Stimulated activated CD8-positive, alpha-beta memory T cell treated with anti-CD3 and anti-CD28 coated beads, Interleukin-4, amount 100 ng/mL, for 24 hours (primary cell): Measurements from ENCODE around the gene PLXND1.
A peak's percentile ranks its signal among the peaks of the same experiment; 100 is the strongest.

ENCODE experiments used
- DNase-seq: peaks from one replicate; pipeline ENCODE4 v3.0.0-alpha.2; 2020; ENCODE audit warnings: low read depth

The PLXND1 gene

DNA sequence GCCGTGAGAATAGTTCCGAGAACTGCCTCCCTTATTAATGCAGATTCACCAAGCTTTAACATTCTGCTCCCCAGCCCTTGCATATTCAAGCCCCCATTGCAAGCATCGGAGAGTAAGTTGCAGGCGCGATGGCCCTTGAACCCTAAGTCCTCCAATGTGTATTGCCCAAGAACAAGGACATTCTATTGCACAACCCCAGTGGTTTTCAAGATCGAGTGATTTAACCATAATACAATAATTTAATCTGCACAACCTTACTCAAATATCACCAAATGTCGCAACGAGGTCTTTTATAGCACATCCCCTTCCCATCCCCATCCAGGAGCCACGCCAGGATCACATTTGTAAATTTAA is 21.7 kb upstream of the PLXND1 start:
- DNase-seq: no peak

DNA sequence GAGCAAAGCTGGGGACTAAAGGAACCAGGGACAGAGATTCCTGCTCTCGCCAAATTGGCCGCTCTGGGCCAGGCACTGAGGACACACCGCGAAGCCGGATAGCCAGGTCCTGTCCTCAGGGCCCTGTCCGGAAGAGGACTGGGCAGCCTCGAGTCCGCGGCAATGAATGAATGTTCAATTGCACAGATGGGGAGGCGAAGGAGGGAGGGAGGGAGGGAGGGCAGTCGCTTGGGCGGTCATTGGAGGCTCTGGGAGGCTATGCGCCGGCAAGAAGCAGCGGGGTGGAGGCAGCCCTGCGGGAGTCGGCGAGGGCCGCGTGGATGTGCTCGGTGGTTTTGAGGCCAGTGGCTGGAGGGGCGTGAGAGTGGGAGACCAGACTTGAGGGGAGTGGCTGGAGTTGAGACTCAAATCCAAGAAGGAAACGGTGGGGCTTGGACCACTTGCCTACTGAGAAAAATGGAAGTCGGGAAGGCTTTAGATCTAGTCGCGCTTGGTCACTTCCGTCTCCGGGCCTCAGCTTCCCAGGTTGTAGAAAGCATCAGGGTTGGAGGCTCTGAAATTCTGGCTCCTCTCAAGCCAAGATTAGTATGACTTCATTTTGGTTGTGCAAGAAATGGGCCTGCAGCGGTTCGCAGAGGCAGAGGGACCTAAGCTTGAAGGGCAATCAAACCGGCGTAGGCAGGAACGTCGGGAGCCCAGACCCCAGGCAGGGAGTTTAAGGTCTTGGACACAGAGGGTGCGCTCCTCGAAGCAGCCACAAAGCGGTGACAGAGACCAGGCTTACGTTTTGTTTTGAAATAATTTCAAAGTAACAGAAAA is 21.1 kb upstream of the PLXND1 start:
- no peak for DNase-seq

DNA sequence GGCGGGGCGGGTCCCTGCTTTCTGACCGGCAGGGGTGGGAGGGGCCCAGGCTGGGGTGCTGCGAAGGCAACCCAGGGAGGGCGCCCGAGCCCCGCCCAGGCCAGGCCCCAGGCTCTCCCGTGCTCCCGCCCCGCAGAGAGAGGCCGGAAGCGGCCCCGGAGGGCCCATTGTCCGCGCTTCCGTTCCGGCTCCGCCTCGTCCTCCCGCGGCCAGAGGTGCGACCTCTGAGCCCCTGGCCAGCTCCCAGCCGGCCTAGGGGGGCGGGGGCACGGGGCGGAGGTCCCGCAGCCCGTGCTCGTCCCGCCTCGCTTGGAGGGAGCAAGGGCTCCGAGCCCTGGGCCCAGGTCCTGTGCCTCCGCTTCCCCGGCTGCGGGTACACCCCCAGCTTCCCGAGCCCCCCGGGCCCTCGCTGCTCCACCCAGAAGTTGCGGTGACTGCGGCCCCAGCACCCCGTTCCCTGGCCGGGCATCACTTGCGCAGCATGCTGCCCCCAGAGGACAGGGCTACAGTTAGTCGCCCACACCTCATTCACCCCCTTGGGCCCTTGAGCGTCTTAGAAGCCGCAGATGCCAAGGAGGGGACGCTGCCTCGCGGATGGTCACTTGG is 20.4 kb upstream of the PLXND1 start:
- DNase-seq: peak; percentile 76

DNA sequence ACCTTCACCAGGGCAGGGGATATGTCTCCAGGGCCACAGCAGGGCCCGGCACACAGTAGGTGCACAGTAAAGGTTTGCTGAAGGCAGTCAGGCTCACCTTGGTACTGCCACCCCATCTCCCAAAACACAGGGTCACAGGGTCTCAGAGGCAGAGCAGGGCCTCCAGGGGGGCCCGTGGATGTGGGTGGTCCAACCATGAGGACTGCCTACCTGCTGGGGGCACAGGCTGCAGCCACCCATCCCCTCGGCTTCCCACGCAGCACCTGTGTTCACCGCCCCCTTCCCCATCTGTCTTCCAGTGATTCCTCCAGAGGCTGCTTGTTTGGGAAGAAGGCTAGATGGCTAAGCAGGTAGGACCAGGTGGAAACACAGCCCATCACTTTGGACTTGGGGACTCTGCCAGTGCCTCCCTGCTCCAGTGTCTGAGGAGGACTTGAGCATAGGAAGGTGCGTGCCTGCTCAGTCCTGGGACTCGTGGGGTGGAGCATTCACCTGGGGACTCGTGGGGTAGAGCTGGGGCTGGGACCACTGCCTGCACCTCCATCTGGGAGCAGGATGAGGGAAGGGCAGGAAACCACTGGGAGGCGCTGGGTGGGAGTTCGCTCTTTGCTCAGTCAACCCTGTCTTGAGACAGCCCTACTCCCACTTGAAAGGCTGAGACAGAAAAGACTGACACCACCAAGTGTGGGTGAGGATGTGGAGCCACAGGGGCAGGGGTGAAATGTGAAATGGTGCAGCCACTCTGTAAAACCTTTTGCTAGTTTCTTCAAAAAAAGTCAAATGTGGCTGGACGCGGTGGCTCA is 18.8 kb upstream of the PLXND1 start:
- no peak for DNase-seq

DNA sequence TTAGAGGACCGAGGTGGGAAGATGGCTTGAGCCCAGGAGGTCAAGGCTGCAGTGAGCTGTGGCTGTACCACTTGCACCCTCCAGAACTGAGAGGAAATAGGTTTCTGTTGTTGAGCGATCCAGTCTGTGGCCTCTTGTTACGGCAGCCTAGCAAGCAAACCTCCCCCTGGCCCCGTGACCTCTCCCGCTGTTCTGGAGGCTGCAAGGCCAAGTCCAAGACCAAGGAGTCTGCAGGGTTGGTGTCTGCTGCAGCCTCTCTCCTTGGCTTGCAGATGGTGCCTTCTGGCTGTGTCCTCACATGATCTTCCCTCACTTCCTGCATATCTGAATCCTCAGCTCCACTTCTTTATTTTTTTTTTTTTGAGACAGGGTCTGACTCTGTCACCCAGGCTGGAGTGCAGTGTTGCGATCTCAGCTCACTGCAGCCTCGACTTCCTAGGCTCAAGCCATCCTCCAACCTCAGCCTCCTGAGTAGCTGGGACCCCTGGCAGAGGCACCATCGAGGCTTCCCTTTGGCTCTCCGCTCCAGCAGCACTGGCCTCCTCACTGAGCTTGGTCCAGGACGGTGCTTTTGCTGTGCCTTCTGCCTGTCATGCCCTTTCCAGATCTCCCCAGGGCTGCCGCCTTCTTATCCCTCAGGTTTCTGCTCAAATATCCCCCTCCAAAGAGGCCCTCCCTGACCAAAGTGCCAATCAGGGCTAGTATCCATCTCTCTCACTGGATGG is 18.0 kb upstream of the PLXND1 start:
- no peak for DNase-seq

DNA sequence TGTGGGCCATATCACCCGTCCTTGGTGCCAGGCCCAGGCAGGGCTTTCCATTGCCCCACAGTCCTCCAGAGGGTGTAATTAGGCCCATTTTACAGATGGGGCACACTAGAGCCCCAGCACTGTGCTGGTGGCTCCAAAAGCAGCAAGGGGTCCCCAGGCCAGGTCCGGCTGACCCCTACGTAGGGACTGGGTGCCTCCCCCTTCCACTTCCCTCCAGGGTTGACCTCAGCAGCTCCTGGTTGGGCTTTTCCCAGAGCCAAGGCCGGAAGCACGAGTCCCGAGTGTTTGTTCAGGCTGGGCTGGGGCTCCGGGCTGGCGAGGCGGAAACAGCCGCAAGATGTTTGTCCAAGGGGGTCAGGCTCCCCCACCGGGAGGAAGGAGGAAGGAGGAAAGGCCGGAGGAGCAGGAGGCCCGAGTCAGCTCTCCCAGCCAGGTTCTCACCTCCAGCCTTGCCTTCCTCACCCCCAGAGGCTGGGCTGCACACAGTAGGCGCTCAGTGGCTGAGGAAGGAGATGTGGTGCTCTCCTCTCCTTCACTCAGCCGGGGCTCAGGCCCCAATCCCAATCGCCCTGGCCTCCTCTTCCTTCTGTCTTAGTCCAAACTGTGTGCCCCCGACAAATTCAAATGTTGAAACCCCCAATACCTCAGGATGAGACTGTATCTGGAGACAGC is 17.1 kb upstream of the PLXND1 start:
- no peak for DNase-seq

DNA sequence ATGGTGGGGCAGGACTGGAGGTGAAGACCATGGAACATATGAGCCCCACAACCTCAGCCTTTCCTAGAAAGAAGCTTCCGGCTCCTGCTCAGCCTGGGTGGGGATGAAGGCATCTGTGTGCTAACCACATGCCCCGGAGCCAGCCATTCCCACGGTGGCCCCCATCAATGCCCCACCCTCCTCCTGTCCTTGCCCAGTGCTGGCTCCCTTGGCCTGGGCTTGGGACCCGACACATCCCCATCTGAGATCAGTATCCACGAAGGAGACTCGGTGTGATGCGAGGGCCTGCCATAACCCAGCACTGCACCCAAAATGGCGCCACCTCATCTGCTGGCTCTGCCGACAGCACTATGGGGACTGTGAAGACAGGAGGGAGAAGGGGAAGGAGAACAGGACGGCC is 16.5 kb upstream of the PLXND1 start:
- no peak for DNase-seq

DNA sequence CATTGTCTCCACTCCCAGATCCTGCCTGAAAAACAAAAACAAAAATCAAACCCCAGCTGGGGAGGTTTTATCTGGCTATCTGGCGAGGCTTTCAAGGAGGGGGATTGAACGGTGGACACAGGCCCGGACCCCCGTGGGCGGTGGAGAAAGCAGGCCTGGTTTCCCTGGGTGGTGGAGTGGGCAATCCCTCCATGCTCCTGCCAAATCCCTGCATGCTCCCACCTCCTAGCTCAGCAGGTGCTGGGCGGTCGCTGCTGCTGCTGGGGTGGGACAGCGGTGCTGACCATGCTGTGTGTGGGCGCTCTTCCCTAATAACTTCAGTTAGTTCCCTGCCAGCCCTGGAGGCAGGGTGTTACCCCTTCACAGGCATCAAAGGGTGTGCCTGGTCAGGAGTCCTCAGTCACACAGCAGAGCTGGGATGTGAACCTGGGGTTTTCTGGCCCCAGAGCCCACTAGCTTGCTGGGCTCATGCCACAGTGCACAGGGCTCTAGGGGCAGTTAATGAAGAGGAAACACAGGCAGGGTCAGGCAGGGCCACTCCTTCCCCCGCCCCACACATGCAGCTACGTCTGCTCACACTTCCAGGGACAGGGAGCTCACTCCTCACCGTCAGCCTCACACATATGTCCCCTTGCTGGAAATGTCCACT is 15.9 kb upstream of the PLXND1 start:
- DNase-seq: no peak

DNA sequence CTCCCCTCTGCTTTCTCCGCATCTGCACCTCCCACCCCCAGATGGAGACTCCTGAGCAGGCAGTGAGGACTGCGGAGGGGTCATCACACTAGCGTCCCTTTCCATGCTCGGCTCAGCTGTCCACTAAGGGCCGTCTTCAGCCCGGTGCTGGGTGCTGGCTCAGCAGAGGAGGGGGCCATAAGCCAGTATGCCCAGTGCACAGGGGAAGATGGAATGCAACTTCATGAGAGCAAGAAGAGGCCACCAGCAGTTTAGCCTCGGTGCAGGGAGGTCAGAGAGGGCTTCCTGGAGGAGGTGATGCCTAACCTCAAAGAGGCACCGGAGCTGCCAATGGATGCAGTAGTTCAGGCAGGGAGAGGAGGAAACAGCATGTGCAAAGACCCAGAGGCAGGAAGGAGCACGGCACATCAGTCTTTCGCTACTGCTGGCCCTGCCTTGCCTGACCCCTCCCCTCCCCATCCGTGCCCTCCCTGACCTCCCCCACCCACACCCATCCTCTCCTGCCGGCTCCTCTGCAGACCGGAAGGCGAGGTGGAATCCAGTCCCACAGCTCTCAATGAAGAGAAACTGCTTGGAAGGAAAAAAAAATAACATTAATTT is 15.2 kb upstream of the PLXND1 start:
- no peak for DNase-seq

DNA sequence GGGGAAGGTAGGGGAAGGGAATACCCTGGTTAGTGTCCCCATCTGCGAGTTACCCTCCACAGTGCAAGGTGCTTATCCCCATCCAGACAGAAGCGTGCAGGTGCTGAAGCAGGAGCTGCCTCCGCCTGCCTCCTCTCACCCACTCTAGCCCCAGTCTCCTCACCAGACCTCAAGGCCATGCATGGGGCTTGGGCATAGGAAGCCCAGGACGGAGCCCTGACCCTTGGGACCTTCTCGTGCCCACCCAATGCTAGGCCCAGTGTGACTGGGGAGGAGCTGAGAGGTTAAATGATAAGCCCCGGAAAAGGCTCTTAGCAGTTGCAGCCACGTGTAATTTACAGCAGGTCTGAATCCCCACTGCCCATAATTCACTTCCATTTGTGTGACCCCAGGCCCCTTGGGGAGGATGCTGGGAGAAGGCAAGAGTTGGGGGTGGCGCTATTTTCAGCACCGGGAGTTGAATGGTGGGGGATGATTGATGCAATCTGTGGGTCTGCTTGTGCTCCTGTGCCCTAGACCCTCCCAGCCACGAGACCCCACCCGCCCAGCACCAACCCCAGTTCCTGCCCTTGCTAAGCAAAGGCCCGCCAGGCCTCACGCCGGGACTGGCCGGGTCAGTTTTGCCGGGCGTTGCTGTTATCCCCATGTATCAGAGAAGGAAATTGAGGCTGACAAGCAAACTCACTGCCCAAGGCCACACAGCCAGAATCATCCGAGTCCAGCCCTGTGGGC is 14.5 kb upstream of the PLXND1 start:
- DNase-seq: no peak

DNA sequence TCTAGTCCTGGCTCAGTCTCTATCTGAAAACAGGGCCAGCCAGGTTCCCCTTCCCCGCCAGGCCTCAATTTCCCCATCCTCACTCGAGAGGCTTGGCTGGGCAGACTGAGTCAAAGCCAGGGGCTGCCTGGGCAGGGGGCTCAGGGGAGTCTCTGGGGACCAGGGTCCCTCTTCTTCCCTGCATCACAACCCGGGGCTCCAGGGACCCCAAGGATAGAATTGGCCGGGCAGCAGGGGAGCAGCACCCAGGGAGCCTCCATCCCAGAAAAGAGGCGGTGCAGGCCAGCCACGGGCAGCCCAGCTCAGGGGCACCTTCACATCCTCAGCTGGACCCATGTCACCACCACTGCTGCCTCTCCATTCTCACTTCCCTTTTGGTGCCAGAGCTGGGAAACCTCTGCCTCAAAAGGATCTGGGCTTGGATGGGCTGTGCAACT is 13.3 kb upstream of the PLXND1 start:
- no peak for DNase-seq

DNA sequence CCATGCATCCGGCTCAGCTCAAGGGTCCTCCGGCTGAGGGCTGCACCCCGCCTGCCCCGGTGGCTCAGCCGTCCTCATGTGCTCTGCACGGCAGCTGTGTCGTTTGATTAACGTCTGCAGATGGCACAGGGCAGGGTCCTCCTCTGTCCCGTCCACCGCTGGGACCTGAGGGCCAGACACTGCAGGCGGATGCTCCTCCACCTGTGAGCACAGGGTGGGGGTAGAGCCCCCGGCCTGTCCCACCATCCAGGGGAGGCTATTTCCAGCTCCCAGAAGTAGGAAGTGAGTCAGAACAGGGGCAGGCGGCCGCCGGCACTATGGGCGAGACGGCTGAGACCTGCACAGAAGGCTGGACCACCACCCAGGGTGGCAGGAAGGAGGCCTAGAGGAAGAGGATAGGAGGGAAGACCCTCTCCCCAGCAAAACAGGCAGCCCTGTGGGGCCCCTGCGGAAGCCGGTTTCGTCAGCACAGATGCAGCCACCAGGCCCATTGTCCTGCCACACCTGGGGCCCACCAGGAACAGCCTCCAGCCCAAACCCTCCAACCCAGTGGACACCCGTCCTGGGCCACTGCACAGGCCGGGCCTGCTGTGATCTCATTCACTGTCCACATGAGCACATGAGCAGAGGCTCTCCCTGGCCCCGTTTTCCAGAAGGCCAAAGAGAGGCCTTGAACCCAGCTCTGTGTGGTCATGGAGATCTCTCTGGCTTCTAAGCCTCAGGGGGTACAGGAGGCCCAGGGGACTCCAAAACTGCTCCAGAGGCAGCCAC is 12.6 kb upstream of the PLXND1 start:
- DNase-seq: no peak

DNA sequence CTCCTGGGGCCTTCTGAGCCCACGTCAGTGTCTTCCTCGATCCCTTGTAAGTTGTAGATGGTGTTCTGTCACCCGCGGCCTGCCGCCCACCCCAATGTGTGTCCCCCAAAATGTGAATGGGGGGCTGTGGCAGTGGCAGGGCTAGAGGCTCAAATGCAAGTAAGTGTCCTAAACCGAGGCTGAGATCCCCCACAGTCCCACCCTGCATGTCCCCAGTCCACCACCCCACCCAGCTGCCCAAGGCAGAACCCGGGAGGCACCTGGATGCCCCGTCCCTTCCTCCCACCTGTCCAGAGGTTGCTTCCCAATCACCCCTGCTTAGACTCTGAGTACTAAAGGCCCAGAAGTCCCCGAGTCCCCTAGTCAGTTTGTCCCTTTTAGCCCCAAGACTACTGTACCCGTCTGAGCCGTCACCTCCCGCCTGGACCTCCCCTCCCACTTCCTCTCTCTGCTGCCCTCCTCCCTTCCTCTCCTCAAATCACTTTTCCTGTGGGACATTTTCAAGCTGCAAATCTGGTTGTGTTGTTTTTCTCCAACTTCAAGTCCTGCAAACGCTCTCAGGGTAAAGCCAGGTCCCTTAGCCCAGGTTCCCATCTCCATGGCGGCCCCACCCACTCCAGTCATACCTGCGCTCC is 11.8 kb upstream of the PLXND1 start:
- DNase-seq: no peak

DNA sequence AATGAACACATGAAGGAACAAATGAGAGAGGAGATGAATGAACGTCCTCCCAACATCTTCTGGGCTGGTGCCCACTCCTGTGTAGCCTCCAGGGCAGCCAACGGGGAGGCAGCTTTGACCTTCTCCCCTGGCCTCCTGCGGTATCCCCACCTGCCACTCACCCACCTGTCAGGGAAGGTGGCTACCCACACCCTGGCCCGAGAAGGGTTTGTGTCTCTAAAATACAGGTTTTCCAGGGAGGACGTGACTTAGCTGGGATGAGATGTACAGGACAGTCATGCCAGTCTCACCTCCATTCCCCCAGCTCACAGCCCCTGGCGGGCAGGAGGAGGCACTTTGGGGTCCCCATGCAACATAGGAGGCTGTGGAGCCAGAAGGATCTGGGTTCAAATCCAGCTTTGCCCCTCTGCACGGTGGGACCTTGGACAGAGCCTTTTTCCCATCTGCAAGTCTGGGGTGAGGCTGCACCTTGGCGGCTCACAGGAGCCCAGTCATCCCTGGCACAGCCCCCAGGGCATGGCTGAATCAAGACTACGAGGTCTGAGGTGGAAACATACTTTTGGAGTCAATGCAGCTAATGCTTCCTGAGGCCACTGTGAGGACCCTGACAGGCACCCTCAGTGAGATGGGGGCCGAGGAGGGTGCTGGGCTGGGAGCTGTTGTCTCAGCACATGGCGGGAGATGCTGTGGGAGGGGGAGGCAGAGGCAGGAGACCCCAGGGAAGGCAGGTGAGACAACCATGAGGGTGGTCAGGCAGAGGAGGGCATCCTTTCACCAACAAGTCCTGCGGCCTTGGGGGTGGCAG is 11.1 kb upstream of the PLXND1 start:
- DNase-seq: no peak

DNA sequence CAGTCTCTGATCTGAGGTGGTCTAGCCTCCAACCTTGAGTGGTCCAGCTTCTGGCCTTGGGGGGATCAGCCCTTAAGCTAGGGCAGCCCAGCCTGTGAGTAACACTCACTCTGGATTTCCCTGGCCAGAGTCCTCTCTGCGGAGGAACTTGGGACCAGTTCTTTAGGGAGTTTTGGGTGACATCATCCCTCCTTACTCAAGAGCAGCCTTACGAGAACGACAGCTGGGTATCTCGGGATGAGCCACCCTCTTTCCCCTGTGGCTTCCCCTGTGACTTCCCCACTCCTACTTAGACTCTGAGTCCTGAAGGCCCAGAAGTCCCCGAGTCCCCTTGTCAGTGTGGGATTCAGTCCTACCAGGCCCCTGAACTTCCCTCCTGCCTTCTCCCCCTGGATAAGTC is 10.2 kb upstream of the PLXND1 start:
- DNase-seq: no peak

DNA sequence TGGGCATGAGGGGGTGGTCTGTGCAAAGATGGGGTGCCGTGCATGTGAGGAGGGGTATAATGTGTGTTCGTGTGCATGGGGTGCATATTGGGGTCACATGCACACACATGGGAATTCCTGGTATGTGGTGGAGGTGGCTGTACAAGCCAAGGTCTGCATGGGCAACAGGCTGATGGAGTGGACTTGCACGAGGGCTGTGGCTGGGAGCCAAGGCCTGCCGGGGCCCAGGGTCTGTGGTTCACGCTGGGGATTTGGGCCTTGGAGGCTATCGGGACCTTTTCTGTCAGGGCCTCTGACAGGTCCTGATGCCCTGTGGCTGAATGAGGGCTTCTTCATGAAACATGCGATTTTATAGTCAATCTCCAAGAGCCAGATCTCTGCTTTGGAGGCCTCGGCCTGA is 9.8 kb upstream of the PLXND1 start:
- DNase-seq: no peak

DNA sequence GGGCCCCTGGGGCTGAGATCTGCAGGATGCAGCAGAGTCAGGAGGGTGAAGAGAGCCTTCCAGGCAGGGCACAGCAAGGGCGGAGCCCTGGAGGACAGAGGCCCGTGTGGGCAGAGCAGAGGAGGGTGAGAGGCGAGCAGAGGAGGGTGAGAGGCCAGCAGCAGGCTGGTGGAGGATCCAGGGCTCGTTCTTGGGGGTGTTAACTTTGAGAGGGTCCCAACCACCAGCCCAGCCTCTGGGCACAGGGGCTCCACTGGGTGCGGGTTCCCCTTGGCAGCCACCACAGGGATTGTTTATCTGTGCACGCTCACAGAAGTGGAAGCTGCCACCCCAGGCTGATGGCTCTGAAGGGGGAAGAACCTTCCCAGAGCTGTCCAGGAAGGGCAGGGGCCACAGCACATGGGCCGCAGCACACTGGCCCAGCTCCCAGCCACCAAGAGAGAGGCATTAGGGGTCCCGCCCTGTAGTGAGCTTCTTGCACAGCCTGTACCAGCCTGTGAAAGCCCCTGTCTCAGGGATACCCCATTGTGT is 9.3 kb upstream of the PLXND1 start:
- no peak for DNase-seq

DNA sequence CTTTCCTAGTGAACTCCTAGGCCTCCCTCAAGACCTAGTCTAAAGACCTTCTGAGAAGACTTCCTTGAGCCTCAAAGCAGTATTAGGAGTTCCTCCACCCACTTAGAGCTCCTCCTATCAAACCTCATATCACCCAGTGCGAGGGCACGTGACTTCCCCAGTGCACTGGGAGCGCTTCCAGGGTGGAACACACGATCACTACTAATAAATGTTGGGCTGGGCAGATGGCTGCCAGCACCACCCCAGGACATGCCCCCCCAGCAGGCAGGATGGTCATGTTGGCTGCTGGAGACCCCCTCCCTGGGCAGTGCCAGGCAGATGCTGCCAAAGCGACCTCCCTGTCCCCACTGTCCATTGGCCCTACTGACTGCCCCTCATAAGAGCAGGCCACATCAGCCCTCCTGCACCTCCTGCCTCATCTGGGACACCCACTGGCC is 8.5 kb upstream of the PLXND1 start:
- no peak for DNase-seq
